ENCODE results near the gene FAF1. TPM values are rescaled to one million over a fixed set of nuclear protein-coding genes. Genes with fewer than 3 reads are reported as not detected.

FAF1 gene
- total RNA-seq, 2 donors from 2014 or later, result 25.5 to 68.6 TPM

DNA sequence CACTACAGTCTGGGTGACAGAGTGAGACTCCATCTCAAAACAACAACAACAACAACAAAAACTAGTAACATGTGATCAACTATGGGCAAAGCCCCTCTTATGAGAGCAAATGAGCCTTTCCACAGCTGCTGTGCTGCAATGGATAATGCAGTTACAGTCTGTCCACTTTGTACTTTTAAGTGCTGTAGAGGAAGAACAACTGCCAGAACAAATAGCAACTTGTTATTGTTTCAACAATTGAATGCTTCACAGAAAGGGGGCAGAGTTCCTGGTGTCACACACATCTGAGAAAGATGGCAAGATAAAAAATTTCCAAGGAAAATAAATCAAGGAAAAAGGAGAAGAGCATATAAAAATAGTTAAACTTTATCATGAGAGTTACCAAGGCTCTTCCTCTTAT lies 293.2 kb downstream of the FAF1 start:
- TF ChIP-seq, protein P1, sequence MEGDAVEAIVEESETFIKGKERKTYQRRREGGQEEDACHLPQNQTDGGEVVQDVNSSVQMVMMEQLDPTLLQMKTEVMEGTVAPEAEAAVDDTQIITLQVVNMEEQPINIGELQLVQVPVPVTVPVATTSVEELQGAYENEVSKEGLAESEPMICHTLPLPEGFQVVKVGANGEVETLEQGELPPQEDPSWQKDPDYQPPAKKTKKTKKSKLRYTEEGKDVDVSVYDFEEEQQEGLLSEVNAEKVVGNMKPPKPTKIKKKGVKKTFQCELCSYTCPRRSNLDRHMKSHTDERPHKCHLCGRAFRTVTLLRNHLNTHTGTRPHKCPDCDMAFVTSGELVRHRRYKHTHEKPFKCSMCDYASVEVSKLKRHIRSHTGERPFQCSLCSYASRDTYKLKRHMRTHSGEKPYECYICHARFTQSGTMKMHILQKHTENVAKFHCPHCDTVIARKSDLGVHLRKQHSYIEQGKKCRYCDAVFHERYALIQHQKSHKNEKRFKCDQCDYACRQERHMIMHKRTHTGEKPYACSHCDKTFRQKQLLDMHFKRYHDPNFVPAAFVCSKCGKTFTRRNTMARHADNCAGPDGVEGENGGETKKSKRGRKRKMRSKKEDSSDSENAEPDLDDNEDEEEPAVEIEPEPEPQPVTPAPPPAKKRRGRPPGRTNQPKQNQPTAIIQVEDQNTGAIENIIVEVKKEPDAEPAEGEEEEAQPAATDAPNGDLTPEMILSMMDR (IDR thresholded peaks at IDR 0.05), result no peak
- Histone ChIP-seq H3K4me3 (no peak overlapping the region), H3K4me1 (ENCODE audit: control insufficient read depth in 1 of 2, low read depth in 2 of 2) (peaks cover 3 to 19% of the 10 kb centered on the region in 2 donors), H3K27ac (no peak overlapping the region), H3K9me3 (no peaks in the 10 kb centered on the region), H3K36me3 (no peaks in the 10 kb centered on the region), H3K27me3 (replicated peaks; ENCODE audit: insufficient read depth) (no peaks in the 10 kb centered on the region)
- ATAC-seq (ENCODE audit: insufficient number of reproducible peaks, low FRiP score, low read depth) (no peak), DNase-seq (ENCODE audit: low spot score) (no peak)

DNA sequence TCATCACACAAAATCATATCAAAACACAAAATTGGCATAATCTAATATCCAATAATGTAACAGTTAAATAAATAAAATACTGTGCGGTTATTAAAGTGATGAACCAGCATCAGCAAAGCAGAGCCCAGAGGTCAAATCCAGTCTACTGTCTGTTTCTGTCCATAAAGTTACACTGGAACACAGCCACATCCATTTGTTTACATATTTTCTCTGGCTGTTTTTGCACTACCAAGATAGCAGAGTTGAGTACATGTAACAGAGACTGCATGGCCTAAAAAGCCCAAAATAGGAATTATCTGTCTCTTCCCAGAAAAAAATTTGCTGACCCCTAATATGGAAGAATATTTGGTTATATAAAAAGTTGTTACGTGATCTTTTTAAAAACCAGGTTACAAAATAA lies 294.7 kb downstream of the FAF1 start:
- ATAC-seq (ENCODE audit: insufficient number of reproducible peaks, low FRiP score, low read depth) (no peak), DNase-seq (ENCODE audit: low spot score) (no peak)
- no peaks in the 10 kb centered on the region for H3K36me3 ChIP-seq
- H3K4me3 ChIP-seq, result no peak overlapping the region
- H3K27me3 ChIP-seq (replicated peaks; ENCODE audit: insufficient read depth), result no peaks in the 10 kb centered on the region
- H3K4me1 ChIP-seq (ENCODE audit: control insufficient read depth in 1 of 2, low read depth in 2 of 2), result peaks cover 3 to 19% of the 10 kb centered on the region in 2 donors
- no peak overlapping the region for H3K27ac ChIP-seq
- TF ChIP-seq, protein P1 (IDR thresholded peaks at IDR 0.05), result no peak
- H3K9me3 ChIP-seq, result no peaks in the 10 kb centered on the region

DNA sequence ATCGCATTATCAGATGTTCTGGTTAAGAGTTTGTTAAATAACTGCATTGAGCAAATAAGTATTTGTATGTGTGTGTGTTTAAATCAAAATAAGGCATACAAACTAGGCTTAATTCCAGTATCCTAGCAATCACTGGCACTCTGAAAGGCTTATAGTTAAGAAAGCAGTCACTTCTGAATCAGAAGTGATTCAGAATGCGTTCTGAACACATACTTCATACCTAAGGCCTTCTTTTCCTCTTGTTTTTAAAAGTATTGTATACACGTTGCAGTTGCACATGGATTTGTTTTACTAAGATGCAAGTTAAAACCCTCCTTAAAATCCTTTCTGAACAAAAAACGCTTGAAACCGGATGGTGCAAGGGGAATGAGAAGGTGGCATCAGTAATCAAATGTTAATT lies 298.4 kb downstream of the FAF1 start:
- Histone ChIP-seq H3K4me1 (ENCODE audit: control insufficient read depth in 1 of 2, low read depth in 2 of 2) (peaks cover 0 to 2% of the 10 kb centered on the region in 2 donors), H3K27ac (no peak overlapping the region), H3K4me3 (no peak overlapping the region), H3K36me3 (no peaks in the 10 kb centered on the region), H3K27me3 (replicated peaks; ENCODE audit: insufficient read depth) (no peaks in the 10 kb centered on the region), H3K9me3 (no peaks in the 10 kb centered on the region)
- ATAC-seq (ENCODE audit: insufficient number of reproducible peaks, low FRiP score, low read depth) (no peak), DNase-seq (ENCODE audit: low spot score) (no peak)
- TF ChIP-seq, protein P1 (IDR thresholded peaks at IDR 0.05), result no peak

DNA sequence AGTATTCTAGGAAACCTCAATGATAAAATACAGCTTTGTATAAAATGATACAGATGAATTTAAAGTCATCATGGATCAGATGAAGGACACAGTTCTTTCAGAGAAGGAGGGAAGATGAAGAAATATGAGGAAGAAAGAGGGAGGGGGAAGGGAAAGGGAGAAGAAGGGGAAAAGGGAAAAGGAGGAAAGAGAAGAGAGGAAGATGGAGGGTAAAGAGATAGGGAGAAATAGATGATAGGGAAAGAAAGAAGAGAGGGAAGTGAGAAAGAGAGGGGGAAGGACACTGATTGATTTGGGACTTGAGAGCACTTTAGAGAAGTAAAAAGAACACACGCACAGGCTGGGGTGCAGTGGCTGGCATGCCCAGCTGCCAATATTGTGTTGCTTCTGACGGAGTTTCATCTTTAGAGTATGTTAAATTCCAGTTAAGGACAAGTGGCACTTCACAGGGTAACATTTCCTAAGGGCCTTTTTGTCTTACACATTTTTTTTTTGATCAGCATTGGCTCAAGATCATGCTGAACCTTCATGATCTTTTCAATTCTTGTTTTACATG lies 300.9 kb downstream of the FAF1 start:
- no peak for ATAC-seq (ENCODE audit: insufficient number of reproducible peaks, low FRiP score, low read depth)
- H3K9me3 ChIP-seq, result no peaks in the 10 kb centered on the region
- H3K4me1 ChIP-seq (ENCODE audit: control insufficient read depth in 1 of 2, low read depth in 2 of 2), result no peaks in the 10 kb centered on the region
- no peak overlapping the region for H3K4me3 ChIP-seq
- H3K27ac ChIP-seq, result no peak overlapping the region
- no peak for DNase-seq (ENCODE audit: low spot score)
- H3K27me3 ChIP-seq (replicated peaks; ENCODE audit: insufficient read depth), result no peaks in the 10 kb centered on the region
- no peaks in the 10 kb centered on the region for H3K36me3 ChIP-seq
- TF ChIP-seq, protein P1 (IDR thresholded peaks at IDR 0.05), result no peak

DNA sequence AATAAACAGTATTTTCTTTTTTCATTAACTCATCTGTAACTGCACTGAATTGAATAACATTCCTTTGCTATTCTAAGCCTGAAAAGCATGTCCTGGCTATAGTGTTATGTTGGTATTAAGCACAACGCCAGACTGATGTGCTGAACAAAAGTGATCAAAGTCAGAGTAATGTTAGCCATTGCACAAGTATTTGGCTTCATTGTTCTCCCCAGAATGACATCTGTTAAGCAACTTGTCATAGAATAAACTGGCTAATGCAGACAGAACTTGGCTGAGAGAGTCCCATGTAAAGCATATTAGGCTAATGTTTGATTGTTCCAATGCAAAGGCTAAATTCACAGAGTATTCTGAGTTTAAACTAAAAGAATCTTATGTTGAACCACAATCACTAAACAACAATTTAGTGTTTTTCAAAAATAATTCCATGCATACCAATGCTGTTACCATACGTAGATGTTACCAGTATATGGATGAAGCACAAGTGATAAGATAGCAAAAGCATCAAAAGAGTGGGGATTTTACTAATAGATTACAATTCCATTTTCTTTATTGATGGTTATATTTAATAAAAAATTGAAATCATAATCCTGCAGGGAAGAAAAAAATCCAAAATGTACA lies 301.5 kb downstream of the FAF1 start:
- TF ChIP-seq, protein P1 (IDR thresholded peaks at IDR 0.05), result no peak
- ATAC-seq (ENCODE audit: insufficient number of reproducible peaks, low FRiP score, low read depth) (no peak), DNase-seq (ENCODE audit: low spot score) (no peak)
- Histone ChIP-seq H3K9me3 (no peaks in the 10 kb centered on the region), H3K4me1 (ENCODE audit: control insufficient read depth in 1 of 2, low read depth in 2 of 2) (no peaks in the 10 kb centered on the region), H3K4me3 (no peak overlapping the region), H3K27me3 (replicated peaks; ENCODE audit: insufficient read depth) (no peaks in the 10 kb centered on the region), H3K36me3 (no peaks in the 10 kb centered on the region), H3K27ac (no peak overlapping the region)

Measured in thoracic aorta (tissue), 2 donors.